DOHH2 (cell line): ENCODE measurements around the gene AKNA.

Experiments
- CTCF ChIP-seq: fragments of 200-600 bp; sonication (generic); IDR thresholded peaks from one replicate; pipeline ENCODE4 v1.5.1; 2014; ENCODE audit warnings: antibody characterized with exemption, mild to moderate bottlenecking, low read depth, low read length; ENCODE audit not compliant: poor library complexity, severe bottlenecking
- EZH2phosphoT487 ChIP-seq: fragments of 200-600 bp; sonication (generic); IDR thresholded peaks from 2 replicates; pipeline ENCODE4 v1.6.1; 2017; ENCODE audit warnings: borderline replicate concordance, mild to moderate bottlenecking, antibody characterized with exemption, low read length, moderate library complexity, mixed read lengths

DNA sequence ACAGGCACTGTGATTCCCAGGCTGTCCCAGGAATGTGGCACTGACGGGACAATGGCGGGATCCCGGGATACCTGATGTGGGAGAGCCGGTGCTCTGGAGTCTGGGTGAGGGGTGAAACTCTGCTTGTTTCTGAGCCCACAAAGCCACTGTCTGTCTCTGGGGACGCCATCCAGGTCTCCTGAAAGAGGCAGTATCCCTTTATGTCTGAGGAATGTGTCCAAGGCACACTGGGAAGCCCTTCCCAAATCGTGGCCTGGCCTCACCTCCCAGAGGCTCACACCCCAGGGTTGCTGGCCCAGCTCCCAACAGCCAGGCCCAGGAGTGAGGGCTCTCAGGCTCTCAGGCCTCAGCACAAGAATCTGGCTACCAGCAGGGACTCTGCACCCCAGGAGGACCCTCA lies 31.0 kb downstream of the AKNA start:
- no peak for TF ChIP-seq CTCF
- no peak for TF ChIP-seq EZH2phosphoT487
